Thyroid gland (tissue), 4 donors: ENCODE data around the gene RPS6KB2. TPM values are rescaled to one million over a fixed set of nuclear protein-coding genes. Genes with fewer than 3 reads are reported as not detected.

Experiments
- DNase-seq, 2 donors: peaks; one replicate each; pipeline ENCODE4 v3.0.0-alpha.2; 2019
- H3K27ac ChIP-seq, 3 donors: fragments of 200-600 bp; sonication (generic); 1 replicate in 2 of 3; 2 replicates in 1 of 3; pipeline ENCODE4 v1.5.1; 2016 to 2019; ENCODE audit warnings: mild to moderate bottlenecking in 1 of 3, moderate library complexity in 1 of 3
- H3K27me3 ChIP-seq: fragments of 200-600 bp; sonication (generic); one replicate; pipeline ENCODE4 v1.5.1; 2019
- H3K36me3 ChIP-seq, 2 donors: fragments of 200-600 bp; sonication (generic); one replicate each; pipeline ENCODE4 v1.5.1; 2016 to 2019
- H3K4me1 ChIP-seq, 2 donors: fragments of 200-600 bp; sonication (generic); one replicate each; pipeline ENCODE4 v1.5.1; 2017 to 2019
- H3K4me3 ChIP-seq, 3 donors: fragments of 200-600 bp; sonication (generic); replicated peaks in 1 of 3; 1 replicate in 2 of 3; 2 replicates in 1 of 3; pipeline ENCODE4 v1.5.1; 2016; ENCODE audit warnings: mild to moderate bottlenecking in 1 of 3
- H3K9me3 ChIP-seq: fragments of 200-600 bp; sonication (generic); one replicate; pipeline ENCODE4 v1.5.1; 2017
- CTCF ChIP-seq, 6 experiments: fragments of 200-600 bp in 3 of 6; fragments of 450-650 bp in 3 of 6; sonication (generic) in 3 of 6; IDR thresholded peaks; one replicate each; pipeline ENCODE4 v1.5.1; 2016 to 2019; ENCODE audit warnings: antibody characterized with exemption in 6 of 6, mild to moderate bottlenecking in 2 of 6, inconsistent platforms in 1 of 6, moderate library complexity in 1 of 6
- POLR2A ChIP-seq, 2 donors: fragments of 450-650 bp; IDR thresholded peaks; one replicate each; pipeline ENCODE4 v1.6.1; 2017; ENCODE audit warnings: antibody characterized with exemption in 2 of 2, mild to moderate bottlenecking in 2 of 2, moderate library complexity in 1 of 2
- WGBS, 2 donors: methylation state at CpG; one replicate each; pipeline ENCODE4 v1.1.5; 2017; 5-methylcytosine and 5-hydroxymethylcytosine counted together
- intact Hi-C: fragments of 100-400 bp; cut with DNase I; formaldehyde crosslinking; loops from one replicate; pipeline ENCODE4 v1.15.1; 2023
- total RNA-seq, 4 donors: library from RNA; depleted of rRNA; stranded (reverse); fragments of >200 nt; gene quantifications; one replicate each; pipeline ENCODE4 v1.2.3, GENCODE V29; 2016

The RPS6KB2 gene
- total RNA-seq, 4 donors from 2014 or later: 44.1 to 102 (median 62.2) TPM

DNA sequence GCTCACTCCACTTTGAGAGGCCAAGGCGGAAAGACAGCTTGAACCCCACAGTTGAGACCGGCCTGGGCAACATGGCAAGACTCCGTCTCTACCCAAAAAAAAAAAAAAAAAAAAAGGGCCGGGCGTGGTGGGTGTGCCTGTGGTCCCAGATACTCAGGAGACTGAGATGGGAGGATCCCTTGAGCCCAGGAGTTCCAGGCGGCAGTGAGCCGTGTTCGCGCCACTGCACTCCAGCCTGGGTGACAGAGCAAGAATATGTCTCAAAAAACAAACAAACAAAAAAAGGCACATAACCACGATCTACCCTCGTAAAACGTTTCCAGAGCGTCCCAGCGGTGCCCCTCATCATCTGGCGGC, 37.4 kb upstream of the RPS6KB2 start:
- Histone ChIP-seq H3K4me1 (peaks cover 4 to 20% of the 10 kb centered on the region in 2 donors), H3K27ac (peak overlapping the region; percentile 7 to 79 (median 66)), H3K9me3 (no peaks in the 10 kb centered on the region), H3K36me3 (no peaks in the 10 kb centered on the region), H3K4me3 (peak overlapping the region; percentile 8 to 77 (median 65)), H3K27me3 (no peaks in the 10 kb centered on the region)
- DNase-seq: no peak
- TF ChIP-seq CTCF (IDR thresholded peaks at IDR 0.05): no peak
- TF ChIP-seq POLR2A (IDR thresholded peaks at IDR 0.05): no peak
- intact Hi-C loops: loop anchor here (5.0 to 10.0 kb wide), 2 partner anchors 74 to 116 kb away; partner anchors contain the start of genes CDK2AP2, PITPNM1 and TMEM134
- 13 to 14% methylated on average over 15 of the region's 15 CpGs for WGBS, 2 donors

GRCh38 chr11:67391304-67392182, 36.8 kb upstream of the RPS6KB2 start, which contains the start of gene RAD9A:
TSS of gene RAD9A (plus strand) at chr11:67391986. CDS start at chr11:67392045, 59 bp downstream.
- H3K4me1 ChIP-seq: peaks cover 4 to 20% of the 10 kb centered on the region in 2 donors
- H3K36me3 ChIP-seq: no peaks in the 10 kb centered on the region
- H3K27ac ChIP-seq: peak within 1 kb of the TSS; percentile 7 to 79 (median 66)
- TF ChIP-seq CTCF (IDR thresholded peaks at IDR 0.05): peak in 1 of 6 experiments; percentile 30
- TF ChIP-seq POLR2A (IDR thresholded peaks at IDR 0.05): peak in 1 of 2 donors; percentile 73
- WGBS, 2 donors: 0% methylated on average over 16 to 29 of the region's 75 CpGs
- peak within 1 kb of the TSS; percentile 65 to 88 (median 77) for H3K4me3 ChIP-seq
- no peaks in the 10 kb centered on the region for H3K9me3 ChIP-seq
- H3K27me3 ChIP-seq: no peaks in the 10 kb centered on the region
- intact Hi-C loops: loop anchor here (5.0 to 10.0 kb wide), 2 partner anchors 73 to 116 kb away; partner anchors contain the start of genes CDK2AP2, PITPNM1 and TMEM134
- DNase-seq: peak; percentile 96 to 97

GRCh38 chr11:67392183-67392715, 36.0 kb upstream of the RPS6KB2 start:
- peaks cover 4 to 20% of the 10 kb centered on the region in 2 donors for H3K4me1 ChIP-seq
- WGBS, 2 donors: 8 to 18% methylated on average over 14 to 26 of the region's 31 CpGs
- intact Hi-C loops: loop anchor here (5.0 to 10.0 kb wide), 2 partner anchors 73 to 115 kb away; partner anchors contain the start of genes CDK2AP2, PITPNM1 and TMEM134

DNA sequence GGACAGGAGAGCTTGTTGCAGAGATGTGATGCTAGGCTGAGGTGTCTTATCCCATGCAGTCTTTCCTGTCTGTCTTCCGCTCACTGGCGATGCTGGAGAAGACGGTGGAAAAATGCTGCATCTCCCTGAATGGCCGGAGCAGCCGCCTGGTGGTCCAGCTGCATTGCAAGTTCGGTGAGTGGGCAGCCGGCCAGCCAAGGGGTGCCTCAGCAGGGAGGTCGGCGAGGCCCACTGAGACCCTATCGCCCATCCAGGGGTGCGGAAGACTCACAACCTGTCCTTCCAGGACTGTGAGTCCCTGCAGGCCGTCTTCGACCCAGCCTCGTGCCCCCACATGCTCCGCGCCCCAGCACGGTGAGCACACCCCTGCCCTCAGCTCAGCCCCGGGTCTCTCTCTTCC, 34.9 kb upstream of the RPS6KB2 start:
- Histone ChIP-seq H3K27ac (no peak overlapping the region), H3K4me1 (peaks cover 4 to 20% of the 10 kb centered on the region in 2 donors), H3K9me3 (no peaks in the 10 kb centered on the region), H3K4me3 (no peak overlapping the region), H3K36me3 (peaks cover 13 to 14% of the 10 kb centered on the region in 2 donors), H3K27me3 (no peaks in the 10 kb centered on the region)
- intact Hi-C loops: loop anchor here (5.0 to 10.0 kb wide), 2 partner anchors 71 to 114 kb away; partner anchors contain the start of genes CDK2AP2, PITPNM1 and TMEM134
- DNase-seq: no peak
- WGBS, 2 donors: 89 to 95% methylated on average over 18 of the region's 18 CpGs
- no peak for TF ChIP-seq POLR2A (IDR thresholded peaks at IDR 0.05)
- TF ChIP-seq CTCF (IDR thresholded peaks at IDR 0.05): no peak

More at GRCh38 chr11:67392183-67392715, 36.0 kb upstream of the RPS6KB2 start:
- DNase-seq: no peak
- TF ChIP-seq CTCF (IDR thresholded peaks at IDR 0.05): no peak
- Histone ChIP-seq H3K27ac (peak overlapping the region in 1 of 3 donors; percentile 54), H3K27me3 (no peaks in the 10 kb centered on the region), H3K36me3 (peaks cover under 1 to 2% of the 10 kb centered on the region in 2 donors), H3K4me3 (peak overlapping the region; percentile 65 to 88 (median 77)), H3K9me3 (no peaks in the 10 kb centered on the region)
